GM12865 (cell line): Measurements from ENCODE around the gene DKK3.

ENCODE experiments used
- DNase-seq: peaks from one replicate; pipeline ENCODE4 v3.0.0; 2010; ENCODE audit warnings: low read depth
- H3K4me3 ChIP-seq: 2 replicates; pipeline ENCODE4 v1.5.1; 2011; ENCODE audit warnings: mild to moderate bottlenecking, low read depth, low read length, control low read depth
- CTCF ChIP-seq: IDR thresholded peaks from 2 replicates; pipeline ENCODE4 v1.5.1; 2011; ENCODE audit warnings: low read length, control low read depth, low read depth, inconsistent platforms; ENCODE audit not compliant: insufficient read depth; ENCODE audit errors: missing control alignments

Gene DKK3

GRCh38 chr11:11985954-11986949 lies 22.2 kb downstream of the DKK3 start:
- H3K4me3 ChIP-seq, result no peak overlapping the region
- no peak for DNase-seq
- no peak for TF ChIP-seq CTCF

GRCh38 chr11:11985016-11985715 lies 23.3 kb downstream of the DKK3 start:
- TF ChIP-seq CTCF, result no peak
- H3K4me3 ChIP-seq, result no peak overlapping the region
- no peak for DNase-seq

GRCh38 chr11:11984563-11984962 lies 23.9 kb downstream of the DKK3 start:
- DNase-seq, result no peak
- H3K4me3 ChIP-seq, result no peak overlapping the region
- no peak for TF ChIP-seq CTCF

GRCh38 chr11:11983427-11983826 lies 25.0 kb downstream of the DKK3 start:
- TF ChIP-seq CTCF, result no peak
- no peak overlapping the region for H3K4me3 ChIP-seq
- DNase-seq, result no peak

GRCh38 chr11:11982975-11983374 lies 25.5 kb downstream of the DKK3 start:
- no peak for TF ChIP-seq CTCF
- no peak for DNase-seq
- no peak overlapping the region for H3K4me3 ChIP-seq

- no peak overlapping the region for H3K4me3 ChIP-seq
- no peak for DNase-seq
- no peak for TF ChIP-seq CTCF
Measured at GRCh38 chr11:11982461-11982860, 26.0 kb downstream of the DKK3 start.

GRCh38 chr11:11981840-11982239 lies 26.6 kb downstream of the DKK3 start:
- no peak for TF ChIP-seq CTCF
- no peak overlapping the region for H3K4me3 ChIP-seq
- DNase-seq, result no peak
